ENCODE data around the gene CIAO1.
"Not testable (repeated sequence)": the region's sequence is repeated elsewhere in the genome, so short reads cannot be mapped to it uniquely, and the experiment has no call there.

CIAO1 gene

DNA sequence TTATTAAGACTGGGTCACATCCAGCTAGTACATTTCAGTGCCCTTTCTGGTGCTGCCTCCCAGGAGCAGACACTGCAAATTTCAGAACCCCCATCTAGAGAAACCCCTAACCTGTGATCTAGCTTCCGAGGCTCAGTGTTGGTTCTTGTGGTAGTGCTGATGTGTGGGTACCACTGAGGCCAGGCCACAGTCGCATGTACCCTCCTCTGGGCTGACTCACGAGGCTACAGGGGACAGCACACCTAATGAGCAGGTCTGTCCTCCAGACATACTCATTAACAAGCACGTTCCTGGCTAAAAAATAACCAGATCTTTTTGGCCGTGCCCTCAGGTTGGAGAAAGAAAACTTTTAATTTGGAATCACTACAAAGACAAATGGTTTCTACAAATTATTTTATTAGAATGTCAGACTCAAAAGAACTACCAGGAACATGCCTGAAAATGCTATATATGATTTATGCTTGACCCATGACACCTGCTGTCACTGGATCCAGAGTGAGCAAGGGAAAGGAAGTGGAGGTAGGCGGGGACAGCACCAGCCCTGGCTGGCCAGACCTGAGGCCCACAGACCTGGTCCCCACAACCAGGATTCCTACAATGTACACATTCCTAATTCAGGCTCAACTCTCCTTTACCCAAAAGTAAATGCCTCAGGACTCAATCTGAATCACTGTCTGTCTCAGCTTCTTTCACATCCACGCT is 8.5 kb downstream of the CIAO1 start:
- in situ Hi-C loops (cut with MboI; ENCODE audit: low sequenced_read_pairs): no loop called here

DNA sequence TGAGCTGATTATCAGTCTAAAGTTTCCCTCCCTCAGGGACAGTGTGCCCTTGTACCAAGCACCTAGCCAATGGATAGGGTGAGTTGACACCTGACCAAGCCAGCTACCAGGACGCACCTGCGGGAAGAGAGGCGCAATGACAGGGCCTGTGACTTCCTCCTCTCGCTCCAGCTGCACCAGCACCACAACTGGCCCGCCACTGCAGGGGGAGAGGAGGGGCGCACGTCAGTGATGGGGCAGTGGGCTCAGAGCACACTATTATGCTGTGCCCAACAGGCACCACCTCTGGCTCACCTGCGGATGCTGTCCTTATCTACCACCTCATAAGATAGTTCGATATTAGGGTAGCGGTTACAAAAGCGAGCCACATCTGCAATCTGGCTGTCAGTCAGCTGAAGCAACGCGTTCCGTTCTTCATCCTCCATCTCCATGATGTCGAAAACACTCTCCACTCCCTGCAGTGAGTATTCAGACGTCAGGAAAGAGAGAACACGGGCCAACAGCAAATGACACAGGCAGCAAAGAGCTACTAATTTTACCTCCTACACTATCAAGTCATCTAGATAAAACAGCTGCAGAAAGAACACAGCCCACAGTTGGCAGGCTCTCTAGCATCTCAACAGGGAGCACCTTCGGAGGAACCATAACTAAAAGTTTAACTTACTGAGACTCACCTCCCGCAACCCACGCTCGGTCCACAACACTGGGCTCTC is 10.9 kb downstream of the CIAO1 start:
- in situ Hi-C loops (cut with MboI; ENCODE audit: low sequenced_read_pairs): no loop called here

DNA sequence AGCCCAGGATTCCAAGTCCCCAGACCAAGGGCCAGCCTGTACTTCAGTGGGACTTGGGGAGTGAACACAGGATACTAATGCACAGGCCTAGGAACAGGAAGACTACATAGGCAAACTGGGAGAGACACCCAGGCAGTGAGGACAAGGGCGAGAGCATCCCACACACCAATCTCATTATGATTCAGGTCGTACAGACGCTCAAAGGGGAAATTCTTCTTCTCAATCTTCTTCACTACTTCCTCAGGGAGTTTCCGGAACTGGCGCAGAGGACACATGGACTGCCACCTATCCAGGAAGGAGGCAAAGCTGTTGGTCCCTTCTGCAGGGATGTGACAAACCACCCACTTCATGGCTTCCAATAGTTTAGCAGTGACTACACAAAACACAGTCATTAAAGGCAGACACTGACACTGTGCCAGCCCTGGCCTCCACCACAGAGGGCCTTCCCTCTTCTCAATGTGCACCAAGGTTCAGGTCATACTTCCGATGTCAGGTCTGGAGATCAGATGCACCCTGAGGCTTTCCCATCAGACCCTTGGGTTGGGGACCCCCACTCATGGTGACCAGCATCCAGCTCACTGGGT is 21.3 kb downstream of the CIAO1 start:
- in situ Hi-C loops (cut with MboI; ENCODE audit: low sequenced_read_pairs): no loop called here

DNA sequence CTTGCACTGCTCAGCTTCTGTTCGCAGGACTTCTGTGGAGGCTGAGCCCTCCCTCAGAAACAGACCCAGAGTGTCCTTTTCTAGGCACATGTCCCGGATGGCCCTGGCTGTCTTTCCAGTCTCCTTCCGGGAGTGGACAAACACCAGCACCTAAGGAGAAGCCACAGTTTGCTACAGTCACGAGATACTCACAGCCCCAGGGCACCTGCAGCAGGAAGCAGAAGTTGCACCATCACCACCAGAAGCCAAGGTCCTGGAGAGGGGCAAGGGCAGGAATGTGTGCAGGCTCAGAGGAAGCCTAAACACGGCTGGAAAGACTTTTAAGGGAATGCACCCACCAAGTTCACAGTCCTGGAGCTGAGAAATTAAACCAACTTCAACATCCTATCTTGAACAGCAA is 25.7 kb downstream of the CIAO1 start:
- in situ Hi-C loops (cut with MboI; ENCODE audit: low sequenced_read_pairs): no loop called here

DNA sequence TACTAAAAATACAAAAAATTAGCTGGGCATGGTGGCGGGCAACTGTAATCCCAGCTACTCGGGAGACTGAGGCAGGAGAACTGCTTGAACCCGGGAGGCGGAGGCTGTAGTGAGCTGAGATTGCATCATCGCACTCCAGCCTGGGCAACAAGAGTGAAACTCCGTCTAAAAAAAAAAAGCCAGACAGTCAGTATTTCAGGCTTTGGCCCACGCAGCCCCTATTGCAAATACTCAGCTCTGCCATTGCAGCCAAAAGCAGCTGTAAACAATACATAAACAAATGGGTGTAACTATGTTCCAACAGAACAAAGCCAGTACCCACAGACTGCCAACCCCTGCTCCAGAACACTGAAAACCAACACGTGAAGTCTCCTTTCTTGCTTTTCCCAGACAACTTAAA is 28.2 kb downstream of the CIAO1 start:
- in situ Hi-C loops (cut with MboI; ENCODE audit: low sequenced_read_pairs): not testable (repeated sequence)

DNA sequence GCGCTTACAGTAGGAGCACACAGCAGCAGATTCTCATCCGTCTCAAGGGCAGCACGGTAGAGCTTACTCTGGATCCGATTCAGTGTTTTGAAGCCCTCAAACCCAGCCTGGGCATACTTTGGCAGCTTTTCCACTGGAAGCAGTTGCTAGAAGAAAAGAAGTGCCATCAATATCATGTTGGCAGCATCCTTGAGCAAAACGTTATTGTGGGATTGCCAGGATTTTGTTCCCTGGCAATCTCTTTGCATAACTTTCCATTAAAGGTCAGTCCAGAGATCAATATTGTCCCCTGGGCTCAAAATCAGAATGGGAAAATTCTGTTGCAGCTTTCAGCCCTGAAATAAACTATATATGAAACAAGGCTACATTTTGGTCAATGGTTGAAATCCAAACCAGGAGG is 30.9 kb downstream of the CIAO1 start:
- in situ Hi-C loops (cut with MboI; ENCODE audit: low sequenced_read_pairs): no loop called here

DNA sequence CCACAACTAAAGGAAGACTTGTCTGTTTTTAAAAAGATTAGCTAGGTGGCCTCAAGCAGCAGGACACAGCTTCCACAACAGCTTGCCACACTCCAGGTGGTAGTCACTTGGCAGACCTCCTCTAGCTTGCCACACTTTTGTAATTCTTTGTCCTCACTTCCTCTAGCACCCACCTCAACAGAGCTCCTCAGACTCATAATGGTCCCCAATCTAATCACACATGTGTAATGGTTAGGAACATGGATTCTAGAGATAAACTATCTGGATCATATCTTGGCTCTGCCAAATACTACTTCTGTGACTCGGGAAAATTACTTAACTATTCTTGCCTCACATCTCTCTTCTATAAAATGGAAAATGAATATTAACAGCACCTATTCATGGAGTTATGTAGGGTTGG is 35.8 kb downstream of the CIAO1 start:
- in situ Hi-C loops (cut with MboI; ENCODE audit: low sequenced_read_pairs): no loop called here

DNA sequence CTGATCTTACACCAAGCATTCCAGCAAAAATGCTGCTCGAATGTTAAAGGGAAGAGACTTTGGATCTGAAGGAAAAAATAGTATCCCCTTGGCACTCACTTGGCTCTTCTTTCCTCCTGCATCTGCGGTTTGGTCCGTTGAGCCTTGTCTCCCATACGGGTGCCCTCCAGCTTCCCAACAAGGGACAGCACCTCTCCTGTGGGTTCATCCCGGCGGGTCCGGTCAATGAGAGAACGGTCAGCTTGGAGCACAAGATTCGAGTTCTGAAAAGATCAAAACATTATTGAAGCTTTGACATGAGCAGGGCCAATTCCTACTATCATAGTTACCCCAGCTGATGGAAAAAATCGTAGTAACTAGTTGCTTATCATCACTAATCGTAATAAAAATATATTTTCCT is 38.6 kb downstream of the CIAO1 start:
- in situ Hi-C loops (cut with MboI; ENCODE audit: low sequenced_read_pairs): no loop called here

DNA sequence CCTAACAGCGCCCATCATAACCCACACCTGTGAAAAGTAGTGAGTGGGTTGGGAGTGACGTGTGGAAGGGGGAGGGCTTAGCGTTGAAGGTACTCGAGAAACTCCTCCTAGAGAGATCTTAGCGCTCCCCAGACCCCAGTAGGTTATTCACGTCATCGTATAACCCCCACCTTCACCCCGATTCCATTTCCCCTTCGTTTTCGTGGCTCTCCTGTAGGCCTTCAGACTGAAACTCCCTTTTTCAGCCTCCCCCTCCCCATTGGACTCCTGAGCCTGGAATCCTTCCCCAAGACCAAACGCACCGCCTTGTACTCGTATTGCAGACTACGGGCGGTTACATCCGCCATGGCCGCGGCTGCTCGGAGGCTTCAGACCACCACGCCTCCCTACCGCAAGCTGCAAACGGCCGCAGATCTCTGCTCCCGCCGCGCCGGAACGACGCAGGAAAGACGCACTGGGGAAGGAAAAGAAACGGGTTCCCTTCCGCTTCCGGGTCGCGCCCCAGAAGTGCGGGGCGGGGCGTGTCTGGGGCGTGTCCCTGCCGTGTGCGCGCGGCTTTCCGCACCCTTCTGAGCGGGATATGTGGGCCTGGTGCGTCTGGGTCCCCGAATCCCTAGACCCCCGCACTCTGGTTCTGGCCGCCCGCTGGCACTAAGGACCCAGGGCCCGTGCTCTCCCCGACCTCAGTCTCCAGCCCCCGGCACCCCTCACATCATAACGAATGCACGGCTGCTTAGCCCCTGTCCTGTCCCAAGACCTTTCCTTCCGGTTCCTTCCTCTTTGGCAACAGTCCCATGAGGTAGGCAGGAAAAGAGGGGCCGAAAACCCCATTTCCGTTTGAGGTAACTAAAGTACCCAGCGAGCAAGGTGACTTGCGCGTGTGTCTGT is 39.3 kb downstream of the CIAO1 start, which contains the start of gene SNRNP200:
Gene SNRNP200 (minus strand): TSS at position 456 of the 888 bp plus-strand sequence. CDS start 109 bp downstream, at position 347.
- in situ Hi-C loops (cut with MboI; ENCODE audit: low sequenced_read_pairs): no loop called here

DNA sequence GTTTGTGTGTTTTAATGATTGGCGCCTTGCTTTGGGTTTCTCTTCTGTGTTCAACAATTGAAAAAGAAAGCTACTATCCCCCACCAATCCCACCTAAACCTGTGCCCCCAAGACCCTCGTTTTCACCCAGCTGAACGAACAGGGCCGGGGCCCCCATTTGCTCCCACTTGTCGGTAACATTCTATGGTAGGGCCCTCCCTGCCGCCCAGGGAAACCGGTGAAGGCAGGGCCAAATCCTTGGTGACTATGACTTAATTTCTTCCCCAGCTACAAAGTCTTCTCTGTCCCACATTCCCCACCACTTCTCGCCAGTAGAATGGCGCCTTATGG is 39.9 kb downstream of the CIAO1 start:
- in situ Hi-C loops (cut with MboI; ENCODE audit: low sequenced_read_pairs): no loop called here

DNA sequence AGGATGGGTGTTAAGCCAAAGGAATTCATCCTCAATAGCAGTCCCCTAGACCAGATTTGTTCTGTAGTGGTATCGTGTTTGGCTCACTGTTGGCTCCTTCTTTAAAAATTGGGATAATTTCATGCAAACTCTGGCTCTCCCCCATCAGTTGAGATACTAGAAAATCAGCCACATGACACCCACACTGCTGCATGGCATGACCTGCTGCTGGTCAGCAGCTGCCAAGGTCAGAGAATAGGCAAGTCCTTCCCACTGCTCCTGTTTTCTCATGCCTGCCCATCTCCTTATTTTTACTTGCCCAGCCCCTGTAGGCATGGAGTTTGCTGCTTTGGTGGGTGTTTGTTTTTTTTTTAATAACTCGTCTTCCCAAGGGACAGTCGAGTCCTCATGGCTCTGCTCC is 40.3 kb downstream of the CIAO1 start:
- in situ Hi-C loops (cut with MboI; ENCODE audit: low sequenced_read_pairs): no loop called here

DNA sequence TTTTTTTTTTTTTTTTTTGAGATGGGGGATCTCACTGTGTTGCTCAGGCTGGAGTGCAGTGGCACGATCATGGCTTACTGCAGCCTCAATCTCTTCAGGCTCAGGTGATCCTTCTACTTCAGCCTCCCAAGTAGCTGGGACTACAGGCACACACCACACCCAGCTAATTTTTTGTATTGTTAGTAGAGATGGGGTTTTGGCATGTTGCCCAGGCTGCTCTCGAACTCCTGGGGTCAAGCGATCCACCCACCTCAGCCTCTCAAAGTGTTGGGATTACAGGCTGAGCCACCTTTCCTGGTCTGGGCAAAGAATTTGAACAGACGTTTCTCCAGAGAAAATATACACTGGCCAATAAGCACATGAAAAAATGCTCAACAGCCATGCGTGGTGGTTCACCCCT is 42.2 kb downstream of the CIAO1 start:
- in situ Hi-C loops (cut with MboI; ENCODE audit: low sequenced_read_pairs): no loop called here

DNA sequence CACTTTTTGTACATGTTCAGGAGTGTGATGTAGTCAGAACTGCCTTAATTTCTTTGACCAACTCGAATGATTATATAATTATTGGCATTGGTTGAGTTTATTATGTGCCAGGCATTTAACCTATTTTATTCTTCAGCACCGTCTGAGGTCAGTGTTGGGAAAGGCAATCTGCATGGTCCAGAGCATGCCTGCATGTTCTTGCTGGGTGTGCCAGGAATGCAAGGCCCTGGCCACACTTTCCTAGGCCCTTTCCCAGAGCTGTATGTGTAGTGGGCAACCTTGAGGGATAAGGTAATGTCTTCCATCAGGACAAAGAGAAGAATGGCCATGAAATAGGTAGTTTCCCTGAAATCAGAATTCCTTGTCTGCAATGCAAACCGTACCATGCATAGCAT is 49.0 kb downstream of the CIAO1 start:
- in situ Hi-C loops (cut with MboI; ENCODE audit: low sequenced_read_pairs): no loop called here

DNA sequence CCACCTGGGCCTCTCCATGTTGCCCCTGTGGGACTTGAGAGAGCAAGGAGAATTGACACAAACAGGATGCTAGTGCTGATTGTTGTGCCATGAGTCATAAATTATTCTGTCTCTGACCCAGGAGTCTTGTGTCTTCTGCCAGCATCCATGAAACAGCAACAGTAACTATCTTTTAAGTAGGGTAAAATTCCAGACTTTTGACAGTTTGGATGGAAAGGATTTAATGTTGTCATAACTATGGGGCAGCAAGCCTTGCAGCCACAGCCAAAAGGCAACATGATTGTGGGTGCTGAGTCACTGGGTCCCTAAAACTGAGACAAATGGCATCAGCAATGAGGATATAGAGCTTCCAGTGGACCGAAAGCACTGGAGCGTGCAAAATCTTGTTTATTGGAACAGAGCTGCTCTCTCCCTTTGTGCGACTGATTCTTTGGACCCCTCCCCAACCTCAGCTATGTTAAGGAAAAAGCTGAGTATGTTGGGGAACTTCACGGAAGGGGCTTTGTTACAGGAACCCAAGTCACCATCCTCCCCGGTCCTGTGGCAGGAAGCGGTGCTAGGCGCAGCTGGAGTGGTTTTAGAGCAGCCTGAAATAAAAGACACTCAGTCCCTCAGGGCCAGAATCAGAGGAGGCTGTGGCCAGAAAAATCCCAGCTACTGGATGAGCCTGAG is 49.5 kb downstream of the CIAO1 start:
- in situ Hi-C loops (cut with MboI; ENCODE audit: low sequenced_read_pairs): no loop called here

DNA sequence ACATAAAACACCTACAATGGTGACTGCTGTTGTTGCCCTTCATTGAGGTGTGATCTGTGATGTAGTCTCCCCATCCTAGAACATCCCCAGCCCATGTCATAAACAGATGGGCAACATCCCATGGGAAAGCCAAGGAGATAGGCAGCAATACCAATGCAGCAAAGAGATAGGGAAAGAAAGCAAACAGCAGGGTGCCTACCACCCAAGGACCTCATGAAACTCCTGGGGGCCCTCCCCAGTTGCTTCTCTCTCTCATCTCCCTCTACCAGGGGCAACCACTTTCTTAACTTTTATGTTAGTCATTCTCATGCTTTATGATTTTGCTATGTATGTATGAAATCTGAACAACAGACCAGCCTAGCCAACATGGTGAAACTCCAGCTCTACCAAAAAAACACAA is 51.0 kb downstream of the CIAO1 start:
- in situ Hi-C loops (cut with MboI; ENCODE audit: low sequenced_read_pairs): no loop called here

DNA sequence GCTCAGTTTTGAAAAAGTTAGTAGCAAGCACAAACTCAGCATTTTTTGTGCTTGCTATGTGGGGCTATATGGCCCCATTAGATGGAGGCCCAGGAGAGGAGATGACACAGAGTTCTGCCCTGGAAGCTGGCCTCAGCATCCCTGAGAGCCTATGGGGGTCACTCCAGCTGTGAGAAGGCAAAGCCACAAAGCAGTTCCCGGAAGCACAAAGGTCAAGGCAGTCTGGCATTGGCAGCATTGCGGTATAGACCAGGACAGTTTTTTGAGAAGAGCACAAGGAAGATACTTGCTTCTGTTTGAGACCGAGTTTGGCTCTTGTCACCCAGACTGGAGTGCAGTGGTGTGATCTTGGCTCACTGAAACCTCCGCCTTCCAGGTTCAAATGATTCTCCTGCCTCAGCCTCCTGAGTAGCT is 51.6 kb downstream of the CIAO1 start:
- in situ Hi-C loops (cut with MboI; ENCODE audit: low sequenced_read_pairs): no loop called here

DNA sequence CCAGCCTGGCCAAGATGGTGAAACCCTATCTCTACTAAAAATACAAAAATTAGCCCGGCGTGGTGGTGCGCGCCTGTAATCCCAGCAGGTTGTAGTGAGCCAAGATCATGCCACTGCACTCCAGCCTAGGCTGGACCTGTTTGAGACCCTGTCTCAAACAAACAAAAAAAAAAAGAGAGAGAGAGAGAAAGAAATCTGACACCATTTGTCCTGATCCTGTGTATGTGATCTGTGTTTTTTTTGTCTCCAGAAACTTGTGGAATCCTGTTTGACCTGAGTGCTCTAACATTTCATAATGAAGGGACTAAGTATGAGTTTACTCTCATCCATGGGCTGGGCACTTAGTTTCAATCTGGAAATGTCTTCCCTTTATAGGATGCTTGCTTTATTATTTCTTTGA is 52.7 kb downstream of the CIAO1 start:
- in situ Hi-C loops (cut with MboI; ENCODE audit: low sequenced_read_pairs): no loop called here

DNA sequence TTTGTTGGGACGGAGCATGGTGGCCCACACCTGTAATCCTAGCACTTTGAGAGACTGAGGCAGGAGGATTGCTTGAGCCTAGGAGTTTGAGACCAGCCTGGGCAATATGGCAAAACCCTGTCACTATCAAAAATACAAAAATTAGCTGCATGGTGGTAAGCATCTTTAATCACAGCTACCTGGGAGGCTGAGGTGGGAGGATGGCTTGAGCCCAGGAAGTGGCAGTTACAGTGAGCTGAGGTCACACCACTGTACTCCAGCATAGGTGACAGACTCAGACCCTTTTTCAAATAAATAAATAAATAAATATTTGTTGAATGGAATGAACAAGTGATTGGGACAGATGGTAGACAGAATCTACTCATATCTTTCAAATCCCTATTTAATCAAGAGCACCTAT is 53.4 kb downstream of the CIAO1 start:
- in situ Hi-C loops (cut with MboI; ENCODE audit: low sequenced_read_pairs): no loop called here

DNA sequence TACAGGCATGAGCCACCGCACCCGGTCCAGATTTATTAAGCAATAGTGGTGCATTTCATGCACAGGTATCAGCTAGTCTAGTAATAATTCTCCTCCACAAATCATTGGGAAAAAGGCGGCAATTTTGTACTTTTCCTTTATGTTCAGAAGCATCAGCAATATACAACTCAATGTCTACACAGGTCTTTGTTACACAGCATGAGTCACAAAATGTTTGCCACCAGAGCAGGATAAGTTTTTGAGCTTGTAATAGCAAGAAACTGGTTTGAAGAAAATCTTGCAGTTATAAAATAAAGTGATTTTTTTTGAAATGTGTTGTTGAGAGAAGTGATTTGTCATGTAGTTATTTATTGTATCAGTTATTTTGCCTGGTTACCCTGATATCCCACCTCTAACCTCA is 54.3 kb downstream of the CIAO1 start:
- in situ Hi-C loops (cut with MboI; ENCODE audit: low sequenced_read_pairs): no loop called here

DNA sequence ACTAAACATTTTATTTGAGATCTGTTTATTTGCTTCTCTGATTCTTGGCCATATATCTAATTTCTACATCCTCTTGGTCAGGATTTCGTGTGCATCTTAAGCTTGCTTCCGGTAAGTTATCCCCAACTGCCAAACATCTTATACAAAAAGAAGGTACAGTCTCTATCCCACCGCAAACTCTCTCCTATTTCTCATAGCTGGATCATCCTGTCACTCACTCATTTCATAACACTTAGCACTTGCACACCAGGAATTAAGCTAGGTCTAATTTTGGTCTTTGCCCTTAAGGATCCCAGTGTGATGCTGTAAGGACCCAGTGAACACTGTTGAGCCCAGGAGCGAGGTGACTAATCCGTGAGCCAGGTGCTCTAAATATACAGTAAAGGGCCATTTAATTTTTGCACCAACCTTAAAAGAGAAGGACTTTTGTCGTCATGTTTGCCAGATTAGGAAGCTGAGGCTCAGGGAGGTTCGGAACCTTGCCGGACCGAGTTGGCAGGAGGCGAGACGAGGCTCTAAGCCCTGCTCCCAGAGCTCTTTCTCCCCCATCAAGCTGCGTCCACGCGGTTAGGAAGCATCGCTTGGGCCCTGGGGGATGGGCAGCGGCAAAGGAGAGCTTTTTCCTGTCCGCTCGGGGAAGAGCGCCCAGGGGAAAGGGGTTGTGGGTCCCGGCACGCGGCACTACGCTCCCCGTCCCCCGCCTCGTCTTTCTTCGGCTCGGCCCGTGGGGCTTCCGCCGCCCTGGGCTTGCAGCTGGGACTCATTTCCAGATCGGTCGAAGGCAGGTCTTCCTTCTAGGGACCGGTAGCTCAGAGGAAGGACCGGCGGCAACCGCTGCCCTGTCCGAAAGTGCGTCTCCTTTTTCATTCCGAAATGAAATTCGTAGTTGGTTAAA is 55.0 kb downstream of the CIAO1 start:
- in situ Hi-C loops (cut with MboI; ENCODE audit: low sequenced_read_pairs): no loop called here
